HL-60 (cell line): Measurements from ENCODE around the gene PGR.

Source experiments
- DNase-seq, 2 experiments: peaks; one replicate each; pipeline ENCODE4 v3.0.0-alpha.2; 2010 to 2020; ENCODE audit warnings: low read depth in 1 of 2, low spot score in 1 of 2
- H3K27ac ChIP-seq: fragments of 250-450 bp; sonication (Bioruptor Pico); replicated peaks from 2 replicates; pipeline ENCODE4 v1.5.1; 2020; ENCODE audit warnings: mild to moderate bottlenecking, moderate library complexity
- H3K27me3 ChIP-seq: fragments of 250-450 bp; sonication (Bioruptor Pico); 2 replicates; pipeline ENCODE4 v1.5.1; 2021; ENCODE audit warnings: mild to moderate bottlenecking, moderate library complexity; ENCODE audit not compliant: insufficient read depth, poor library complexity, severe bottlenecking
- H3K4me3 ChIP-seq: replicated peaks from 2 replicates; pipeline ENCODE4 v1.5.1; 2011; ENCODE audit warnings: mild to moderate bottlenecking, control low read depth, low read length; ENCODE audit not compliant: insufficient read depth
- CTCF ChIP-seq: IDR thresholded peaks from one replicate; pipeline ENCODE4 v1.5.1; 2011; ENCODE audit warnings: low read length, control low read depth, inconsistent platforms; ENCODE audit not compliant: insufficient read depth
- GABPA ChIP-seq: IDR thresholded peaks from 2 replicates; pipeline ENCODE4 v1.6.1; 2012; ENCODE audit warnings: low read depth
- POLR2AphosphoS5 ChIP-seq: IDR thresholded peaks from 2 replicates; pipeline ENCODE4 v1.6.1; 2012; ENCODE audit warnings: low read depth
- REST ChIP-seq: IDR thresholded peaks from 2 replicates; pipeline ENCODE4 v1.6.1; 2012; ENCODE audit warnings: low read depth; ENCODE audit not compliant: insufficient replicate concordance
- SPI1 ChIP-seq: IDR thresholded peaks from 2 replicates; pipeline ENCODE4 v1.6.1; 2012; ENCODE audit warnings: low read depth, mild to moderate bottlenecking, borderline replicate concordance

Gene PGR

GRCh38 chr11:101049813-101050212 is 79.8 kb downstream of the PGR start:
- no peak for TF ChIP-seq SPI1
- TF ChIP-seq POLR2AphosphoS5, result no peak
- TF ChIP-seq CTCF, result no peak
- no peak for TF ChIP-seq GABPA
- TF ChIP-seq REST, result no peak
- H3K27ac ChIP-seq, result no peak overlapping the region
- H3K4me3 ChIP-seq, result no peak overlapping the region
- H3K27me3 ChIP-seq, result no peaks in the 10 kb centered on the region
- DNase-seq, result no peak

- no peaks in the 10 kb centered on the region for H3K27me3 ChIP-seq
- no peak overlapping the region for H3K4me3 ChIP-seq
- TF ChIP-seq SPI1 (no peak), POLR2AphosphoS5 (no peak), CTCF (no peak), GABPA (no peak), REST (no peak)
- DNase-seq, result no peak
- no peak overlapping the region for H3K27ac ChIP-seq
These were observed 80.5 kb downstream of the PGR start for GRCh38 chr11:101049123-101049522.

GRCh38 chr11:101048479-101048878 is 81.1 kb downstream of the PGR start:
- Histone ChIP-seq H3K4me3 (no peak overlapping the region), H3K27me3 (no peaks in the 10 kb centered on the region), H3K27ac (no peak overlapping the region)
- no peak for TF ChIP-seq GABPA
- no peak for TF ChIP-seq SPI1
- no peak for TF ChIP-seq CTCF
- TF ChIP-seq POLR2AphosphoS5, result no peak
- no peak for TF ChIP-seq REST
- DNase-seq, result no peak
